PC-3 (cell line): Measurements from ENCODE around the gene GZF1.

Source experiments
- CTCF ChIP-seq: fragments of 300-600 bp; sonication (generic); conservative IDR thresholded peaks from 2 replicates; pipeline ENCODE4 v1.5.1; 2017; ENCODE audit warnings: antibody characterized with exemption, low read depth, mild to moderate bottlenecking, low read length
- EZH2phosphoT487 ChIP-seq: fragments of 300-600 bp; sonication (generic); IDR thresholded peaks from 2 replicates; pipeline ENCODE4 v1.6.1; 2018; ENCODE audit warnings: mild to moderate bottlenecking, antibody characterized with exemption, low read length, borderline replicate concordance

GRCh38 chr20:23367770-23368169, 5.8 kb downstream of the GZF1 start:
- TF ChIP-seq EZH2phosphoT487 (no peak), CTCF (no peak)
